WTC11 (cell line): ENCODE results near the gene LIN28B. TPM values are rescaled to one million over a fixed set of nuclear protein-coding genes. Genes with fewer than 3 reads are reported as not detected.

ENCODE experiments used
- ATAC-seq: fragments of 200-7000 bp; cut with Tn5 transposase; 2 replicates; pipeline ENCODE4 v1.10.0; 2021; ENCODE audit warnings: mild to moderate bottlenecking, moderate library complexity
- CTCF ChIA-PET: fragments of 300-600 bp; sonication (Branson Sonifier 250); formaldehyde crosslinking; loops from one replicate; lab custom pipeline; 2021; ENCODE audit warnings: antibody characterized with exemption; lab: Charles Lee
- POLR2A ChIA-PET: fragments of 350-600 bp; sonication (Branson Sonifier 250); formaldehyde crosslinking; loops from one replicate; lab custom pipeline; 2021; ENCODE audit warnings: antibody characterized with exemption; lab: Charles Lee
- DNase-seq: peaks from one replicate; pipeline ENCODE4 v3.0.0; 2021; ENCODE audit warnings: low spot score
- H3K27ac Mint-ChIP-seq: 2 replicates; pipeline ENCODE4 v1.8.0; 2021; ENCODE audit warnings: mixed read lengths
- H3K27me3 Mint-ChIP-seq: 2 replicates; pipeline ENCODE4 v1.8.0; 2021; ENCODE audit warnings: low read depth, mild to moderate bottlenecking, moderate library complexity, mixed read lengths
- H3K36me3 Mint-ChIP-seq: 2 replicates; pipeline ENCODE4 v1.8.0; 2021; ENCODE audit warnings: mixed read lengths
- H3K4me1 Mint-ChIP-seq: 2 replicates; pipeline ENCODE4 v1.8.0; 2022; ENCODE audit warnings: mixed read lengths
- H3K4me3 Mint-ChIP-seq: 2 replicates; pipeline ENCODE4 v1.8.0; 2021; ENCODE audit warnings: mild to moderate bottlenecking, moderate library complexity, mixed read lengths
- H3K9me3 Mint-ChIP-seq: 2 replicates; pipeline ENCODE4 v1.8.0; 2021; ENCODE audit warnings: mixed read lengths
- ATF3 ChIP-seq: sonication (generic); formaldehyde crosslinking; conservative IDR thresholded peaks from 2 replicates; pipeline ENCODE4 v1.8.1; 2022; ENCODE audit warnings: mild to moderate bottlenecking, missing genetic modification reagents
- CREB1 ChIP-seq: sonication (generic); formaldehyde crosslinking; IDR thresholded peaks from 2 replicates; pipeline ENCODE4 v1.8.0; 2023; ENCODE audit warnings: mild to moderate bottlenecking, missing genetic modification reagents
- CREM ChIP-seq: sonication (generic); formaldehyde crosslinking; IDR thresholded peaks from 2 replicates; pipeline ENCODE4 v1.8.1; 2022; ENCODE audit warnings: mild to moderate bottlenecking, missing genetic modification reagents, moderate library complexity
- E2F1 ChIP-seq: sonication (generic); formaldehyde crosslinking; IDR thresholded peaks from 2 replicates; pipeline ENCODE4 v1.8.0; 2022; ENCODE audit warnings: mild to moderate bottlenecking, missing genetic modification reagents
- ESRRA ChIP-seq: sonication (generic); formaldehyde crosslinking; IDR thresholded peaks from 2 replicates; pipeline ENCODE4 v1.8.1; 2022; ENCODE audit warnings: mild to moderate bottlenecking, missing genetic modification reagents, borderline replicate concordance
- ETV6 ChIP-seq: sonication (generic); formaldehyde crosslinking; IDR thresholded peaks from 2 replicates; pipeline ENCODE4 v1.8.1; 2022; ENCODE audit warnings: mild to moderate bottlenecking, missing genetic modification reagents
- FOXK1 ChIP-seq: sonication (generic); formaldehyde crosslinking; IDR thresholded peaks from 2 replicates; pipeline ENCODE4 v1.8.0; 2022; ENCODE audit warnings: mild to moderate bottlenecking, moderate library complexity, missing genetic modification reagents
- GRHL2 ChIP-seq: fragments of 250-450 bp; sonication (Bioruptor Pico); IDR thresholded peaks from 2 replicates; pipeline ENCODE4 v1.8.0; 2022; ENCODE audit warnings: mild to moderate bottlenecking, moderate library complexity; ENCODE audit not compliant: insufficient replicate concordance, severe bottlenecking
- JAZF1 ChIP-seq: fragments of 250-450 bp; sonication (Bioruptor Pico); IDR thresholded peaks from 2 replicates; pipeline ENCODE4 v1.9.0; 2021; ENCODE audit warnings: moderate library complexity, mild to moderate bottlenecking, inconsistent platforms
- KAT7 ChIP-seq: sonication (generic); formaldehyde crosslinking; IDR thresholded peaks from 2 replicates; pipeline ENCODE4 v1.8.1; 2023; ENCODE audit warnings: missing genetic modification reagents, mild to moderate bottlenecking, borderline replicate concordance
- NFATC4 ChIP-seq: fragments of 250-450 bp; sonication (Bioruptor Pico); IDR thresholded peaks from 2 replicates; pipeline ENCODE4 v1.9.0; 2021; ENCODE audit warnings: mild to moderate bottlenecking
- NFE2L1 ChIP-seq: sonication (generic); formaldehyde crosslinking; IDR thresholded peaks from 2 replicates; pipeline ENCODE4 v1.8.1; 2023; ENCODE audit warnings: missing genetic modification reagents
- NR1H2 ChIP-seq: sonication (generic); formaldehyde crosslinking; IDR thresholded peaks from 2 replicates; pipeline ENCODE4 v1.9.0; 2021; ENCODE audit warnings: mild to moderate bottlenecking, moderate library complexity, missing genetic modification reagents
- PRDM15 ChIP-seq: sonication (generic); formaldehyde crosslinking; IDR thresholded peaks from 2 replicates; pipeline ENCODE4 v1.8.0; 2022; ENCODE audit warnings: missing genetic modification reagents
- PRRX2 ChIP-seq: fragments of 250-450 bp; sonication (Bioruptor Pico); IDR thresholded peaks from 2 replicates; pipeline ENCODE4 v1.8.0; 2021; ENCODE audit warnings: mild to moderate bottlenecking
- SP1 ChIP-seq: sonication (generic); formaldehyde crosslinking; conservative IDR thresholded peaks from 2 replicates; pipeline ENCODE4 v1.8.1; 2022; ENCODE audit warnings: missing genetic modification reagents
- TCF7 ChIP-seq: sonication (generic); formaldehyde crosslinking; IDR thresholded peaks from 2 replicates; pipeline ENCODE4 v1.8.0; 2022; ENCODE audit warnings: mild to moderate bottlenecking, low read depth, missing genetic modification reagents, moderate library complexity
- ZNF232 ChIP-seq: sonication (generic); formaldehyde crosslinking; IDR thresholded peaks from 2 replicates; pipeline ENCODE4 v1.8.0; 2022; ENCODE audit warnings: mild to moderate bottlenecking, missing genetic modification reagents
- ZNF396 ChIP-seq: fragments of 250-450 bp; sonication (Bioruptor Pico); IDR thresholded peaks from 2 replicates; pipeline ENCODE4 v1.8.0; 2021; ENCODE audit warnings: mild to moderate bottlenecking, moderate library complexity, borderline replicate concordance
- ZNF423 ChIP-seq: fragments of 250-450 bp; sonication (Bioruptor Pico); IDR thresholded peaks from 2 replicates; pipeline ENCODE4 v2.1.2; 2022; ENCODE audit warnings: mild to moderate bottlenecking, moderate library complexity
- ZSCAN18 ChIP-seq: fragments of 250-450 bp; sonication (Bioruptor Pico); IDR thresholded peaks from 2 replicates; pipeline ENCODE4 v2.1.2; 2022; ENCODE audit warnings: mild to moderate bottlenecking, moderate library complexity
- total RNA-seq: library from RNA; stranded (reverse); gene quantifications from 3 replicates; pipeline ENCODE4 v1.2.3, GENCODE V29; 2021

Gene LIN28B
- total RNA-seq, 1 experiment from 2014 or later, result 73.4 TPM

GRCh38 chr6:104928141-104928540, 28.8 kb upstream of the LIN28B start:
- ChIA-PET POLR2A (interaction anchor here (0.7 kb wide), 1 partner anchor 68 kb away, joined by 3 read pairs; the partner anchor contains the start of gene HACE1), CTCF (no interaction called here)
- Mint-ChIP-seq H3K27me3 (peaks cover 3% of the 10 kb centered on the region; the same call in 1 of the 2 replicates), H3K4me1 (peaks cover 18% of the 10 kb centered on the region), H3K9me3 (peaks cover 20% of the 10 kb centered on the region)
- ATAC-seq (no peak), DNase-seq (no peak)
- TF ChIP-seq NFE2L1 (CRISPR knock-in tag) (no peak), NR1H2 (no peak), E2F1 (no peak)
- TF ChIP-seq, all 79 proteins: peak for 0
- Mint-ChIP-seq H3K4me3 (no peak overlapping the region), H3K36me3 (peaks cover 13% of the 10 kb centered on the region), H3K27ac (no peak overlapping the region)

- DNase-seq, result no peak
- ChIA-PET CTCF (no interaction called here), POLR2A (no interaction called here)
- peaks cover 18% of the 10 kb centered on the region for H3K4me1 Mint-ChIP-seq
- H3K9me3 Mint-ChIP-seq, result peaks cover 20% of the 10 kb centered on the region
- no peak overlapping the region for H3K27ac Mint-ChIP-seq
- H3K36me3 Mint-ChIP-seq, result peaks cover 13% of the 10 kb centered on the region
- no peak for ATAC-seq
- H3K27me3 Mint-ChIP-seq, result peaks cover 3% of the 10 kb centered on the region; the same call in 1 of the 2 replicates
- no peak for TF ChIP-seq ETV6 (CRISPR knock-in tag)
- TF ChIP-seq GRHL2 (CRISPR knock-in tag), result no peak
- no peak for TF ChIP-seq TCF7 (CRISPR knock-in tag)
- no peak for TF ChIP-seq PRRX2 (CRISPR knock-in tag)
- no peak for TF ChIP-seq ZSCAN18 (CRISPR knock-in tag)
- TF ChIP-seq FOXK1, result no peak
- TF ChIP-seq CREM (CRISPR knock-in tag), result no peak
- no peak for TF ChIP-seq KAT7
- no peak for TF ChIP-seq SP1 (CRISPR knock-in tag)
- TF ChIP-seq NFATC4, result no peak
- TF ChIP-seq ZNF232 (CRISPR knock-in tag), result no peak
- no peak for TF ChIP-seq E2F1
- TF ChIP-seq ESRRA (CRISPR knock-in tag), result no peak
- TF ChIP-seq ZNF423 (CRISPR knock-in tag), result no peak
- TF ChIP-seq CREB1 (CRISPR knock-in tag), result no peak
- TF ChIP-seq ATF3 (CRISPR knock-in tag), result no peak
- TF ChIP-seq ZNF396 (CRISPR knock-in tag), result no peak
- TF ChIP-seq JAZF1 (CRISPR knock-in tag), result no peak
- TF ChIP-seq PRDM15, result no peak
- no peak overlapping the region for H3K4me3 Mint-ChIP-seq
Observed at GRCh38 chr6:104929353-104929752, 27.6 kb upstream of the LIN28B start.
